Measurements from ENCODE around the gene TPPP2. TPM values are rescaled to one million over a fixed set of nuclear protein-coding genes. Genes with fewer than 3 reads are reported as not detected.
A peak's percentile ranks its signal among the peaks of the same experiment; 100 is the strongest.

TPPP2 gene
- total and polyA plus RNA-seq, 8 donors = 0.62 TPM; not detected in 7

DNA sequence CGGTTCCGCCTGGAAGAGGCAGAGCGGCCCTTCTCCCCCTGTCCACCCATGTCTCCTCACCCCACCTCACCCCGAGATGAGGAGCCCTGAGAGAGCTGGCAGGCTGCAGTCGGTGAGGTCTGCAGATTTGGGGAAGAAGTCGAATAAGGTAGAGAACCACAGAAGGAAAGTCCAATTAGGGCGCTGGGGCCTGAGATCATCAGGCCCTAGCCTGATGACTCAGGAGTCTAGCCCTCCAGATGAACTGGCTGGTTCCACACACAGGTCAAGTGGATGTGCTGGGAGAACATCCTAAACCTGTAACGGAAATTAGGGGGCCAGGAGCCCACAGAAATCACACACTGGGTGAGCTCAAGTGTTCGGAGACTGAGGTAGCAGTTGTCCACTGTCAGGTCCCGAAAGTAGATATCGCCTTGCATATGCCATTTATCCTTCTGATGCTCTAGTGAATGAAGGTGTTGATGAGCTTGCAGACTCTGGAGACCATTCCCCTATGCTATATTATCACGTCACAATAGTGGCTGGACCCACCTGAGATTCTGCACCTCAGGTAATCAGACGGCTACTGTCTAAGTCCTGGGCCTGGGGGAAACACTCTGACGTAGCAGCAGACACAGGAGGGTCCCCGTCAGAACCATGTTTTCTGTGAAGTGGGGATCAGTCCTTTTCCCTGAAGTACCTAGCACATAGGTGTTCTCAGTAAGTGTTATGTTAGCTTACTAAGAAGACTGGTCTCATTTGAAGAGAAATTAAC lies 41.1 kb upstream of the TPPP2 start:
- no peak for TF ChIP-seq POLR2AphosphoS5 (IDR thresholded peaks at IDR 0.05)
- TF ChIP-seq, protein P1, sequence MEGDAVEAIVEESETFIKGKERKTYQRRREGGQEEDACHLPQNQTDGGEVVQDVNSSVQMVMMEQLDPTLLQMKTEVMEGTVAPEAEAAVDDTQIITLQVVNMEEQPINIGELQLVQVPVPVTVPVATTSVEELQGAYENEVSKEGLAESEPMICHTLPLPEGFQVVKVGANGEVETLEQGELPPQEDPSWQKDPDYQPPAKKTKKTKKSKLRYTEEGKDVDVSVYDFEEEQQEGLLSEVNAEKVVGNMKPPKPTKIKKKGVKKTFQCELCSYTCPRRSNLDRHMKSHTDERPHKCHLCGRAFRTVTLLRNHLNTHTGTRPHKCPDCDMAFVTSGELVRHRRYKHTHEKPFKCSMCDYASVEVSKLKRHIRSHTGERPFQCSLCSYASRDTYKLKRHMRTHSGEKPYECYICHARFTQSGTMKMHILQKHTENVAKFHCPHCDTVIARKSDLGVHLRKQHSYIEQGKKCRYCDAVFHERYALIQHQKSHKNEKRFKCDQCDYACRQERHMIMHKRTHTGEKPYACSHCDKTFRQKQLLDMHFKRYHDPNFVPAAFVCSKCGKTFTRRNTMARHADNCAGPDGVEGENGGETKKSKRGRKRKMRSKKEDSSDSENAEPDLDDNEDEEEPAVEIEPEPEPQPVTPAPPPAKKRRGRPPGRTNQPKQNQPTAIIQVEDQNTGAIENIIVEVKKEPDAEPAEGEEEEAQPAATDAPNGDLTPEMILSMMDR (IDR thresholded peaks at IDR 0.05) = no peak
- peaks cover 14 to 24% (median 23%) of the 10 kb centered on the region in 4 donors for H3K36me3 ChIP-seq
- H3K4me3 ChIP-seq = peak overlapping the region; percentile 78 to 98 (median 83)
- no peaks in the 10 kb centered on the region for H3K27me3 ChIP-seq
- H3K4me1 ChIP-seq = peaks cover 16 to 40% (median 31%) of the 10 kb centered on the region in 4 donors
- no peak for DNase-seq
- H3K27ac ChIP-seq = peak overlapping the region; percentile 25 to 85 (median 81)
- H3K9me3 ChIP-seq = no peaks in the 10 kb centered on the region
- 84 to 90% (median 87%) methylated on average over 15 of the region's 15 CpGs for WGBS, 5 donors
- intact Hi-C loops (cut with DNase I; ENCODE audit: low total_unique reads) = no loop called here

DNA sequence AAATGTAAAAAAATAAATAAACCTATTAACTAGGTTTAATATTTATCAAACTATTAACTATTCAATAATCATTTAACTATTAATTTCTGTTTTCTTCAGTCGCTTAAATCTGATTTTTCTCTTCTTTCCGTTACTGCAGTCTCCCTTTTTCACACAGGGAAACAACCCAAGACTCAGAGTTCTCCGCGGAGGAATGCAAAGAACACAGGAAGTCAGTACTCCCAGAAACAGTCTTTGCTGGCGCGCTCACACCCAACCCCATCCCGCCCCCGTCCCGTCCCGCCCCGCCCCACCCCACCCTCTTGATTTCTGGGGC lies 40.6 kb upstream of the TPPP2 start:
- DNase-seq = no peak
- H3K27ac ChIP-seq = peak overlapping the region; percentile 66 to 85 (median 81)
- peak overlapping the region; percentile 78 to 98 (median 83) for H3K4me3 ChIP-seq
- intact Hi-C loops (cut with DNase I; ENCODE audit: low total_unique reads) = no loop called here
- TF ChIP-seq POLR2A (IDR thresholded peaks at IDR 0.05) (no peak), POLR2AphosphoS5 (IDR thresholded peaks at IDR 0.05) (no peak), EP300 (IDR thresholded peaks at IDR 0.05) (no peak)
- TF ChIP-seq, protein P1 (IDR thresholded peaks at IDR 0.05) = no peak
- H3K27me3 ChIP-seq = no peaks in the 10 kb centered on the region
- WGBS, 5 donors = 0 to 1% (median 1%) methylated on average over 11 of the region's 11 CpGs
- peaks cover 16 to 40% (median 31%) of the 10 kb centered on the region in 4 donors for H3K4me1 ChIP-seq
- peaks cover 18 to 30% (median 28%) of the 10 kb centered on the region in 4 donors for H3K36me3 ChIP-seq
- H3K9me3 ChIP-seq = no peaks in the 10 kb centered on the region

DNA sequence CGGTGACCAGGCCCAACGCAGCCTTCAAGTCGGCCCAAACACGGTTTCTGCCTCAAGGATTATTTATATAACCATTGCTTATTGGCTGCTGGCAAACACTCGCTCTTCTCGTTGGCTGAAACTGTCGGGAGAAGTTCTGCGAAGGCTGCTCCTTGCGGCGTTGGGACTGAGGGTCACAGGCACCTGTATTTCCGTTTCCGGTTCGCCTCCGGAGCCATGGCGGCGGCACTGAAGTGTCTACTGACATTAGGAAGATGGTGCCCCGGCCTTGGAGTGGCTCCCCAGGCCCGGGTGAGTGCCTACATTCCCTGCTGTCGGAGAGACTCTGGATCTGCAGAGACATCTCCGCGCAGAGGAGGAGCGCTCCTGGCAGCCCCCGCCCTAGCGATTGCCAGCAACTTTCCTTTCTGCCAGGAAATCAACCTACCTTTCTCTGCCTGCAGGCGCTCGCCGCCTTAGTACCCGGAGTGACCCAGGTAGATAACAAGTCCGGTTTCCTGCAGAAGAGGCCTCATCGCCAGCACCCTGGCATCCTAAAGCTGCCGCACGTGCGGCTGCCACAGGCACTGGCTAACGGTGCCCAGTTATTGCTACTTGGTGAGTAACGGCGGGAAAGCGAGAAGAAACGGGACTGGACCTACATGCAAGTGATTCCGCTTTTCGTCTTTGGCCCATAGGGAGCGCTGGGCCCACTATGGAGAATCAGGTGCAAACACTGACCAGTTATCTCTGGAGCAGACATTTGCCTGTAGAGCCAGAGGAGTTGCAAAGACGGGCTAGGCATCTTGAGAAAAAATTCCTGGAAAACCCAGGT lies 40.0 kb upstream of the TPPP2 start, which contains the start of gene METTL17:
TSS of gene METTL17 (plus strand) at position 194 of the 814 bp plus-strand sequence. CDS start at position 217, 23 bp downstream.
- 0 to 1% (median 0%) methylated on average over 31 to 42 of the region's 42 CpGs for WGBS, 5 donors
- Histone ChIP-seq H3K36me3 (peaks cover 23 to 35% (median 34%) of the 10 kb centered on the region in 4 donors), H3K9me3 (no peaks in the 10 kb centered on the region), H3K27ac (peak within 1 kb of the TSS; percentile 66 to 85 (median 81)), H3K4me3 (peak within 1 kb of the TSS; percentile 78 to 98 (median 83)), H3K27me3 (no peaks in the 10 kb centered on the region), H3K4me1 (peaks cover 16 to 40% (median 31%) of the 10 kb centered on the region in 4 donors)
- TF ChIP-seq POLR2AphosphoS5 (IDR thresholded peaks at IDR 0.05) = peak in 2 of 3 donors; percentile 62 to 79
- TF ChIP-seq, protein P1 (IDR thresholded peaks at IDR 0.05) = no peak
- intact Hi-C loops (cut with DNase I; ENCODE audit: low total_unique reads) = no loop called here
- DNase-seq = peak; percentile 89 to 98

DNA sequence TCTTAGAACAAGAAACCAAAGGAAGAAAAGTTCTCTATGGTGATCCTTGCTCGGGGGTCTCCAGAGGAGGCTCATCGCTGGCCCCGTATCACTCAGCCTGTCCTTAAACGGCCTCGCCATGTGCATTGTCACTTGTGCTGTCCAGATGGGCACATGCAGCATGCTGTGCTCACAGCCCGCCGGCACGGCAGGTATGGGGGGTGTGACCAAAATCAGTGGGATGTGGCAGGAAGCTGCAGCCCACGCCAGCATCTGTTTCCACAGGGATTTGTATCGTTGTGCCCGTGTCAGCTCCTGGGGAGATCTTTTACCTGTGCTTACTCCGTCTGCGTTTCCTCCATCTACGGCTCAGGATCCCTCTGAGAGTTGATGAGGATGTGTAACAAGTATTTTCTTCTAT lies 33.5 kb upstream of the TPPP2 start:
- Histone ChIP-seq H3K27ac (no peak overlapping the region), H3K27me3 (no peaks in the 10 kb centered on the region), H3K4me3 (no peak overlapping the region), H3K9me3 (no peaks in the 10 kb centered on the region), H3K36me3 (peaks cover 43 to 63% (median 61%) of the 10 kb centered on the region in 4 donors), H3K4me1 (peaks cover 4 to 17% (median 9%) of the 10 kb centered on the region in 4 donors)
- no peak for DNase-seq
- intact Hi-C loops (cut with DNase I; ENCODE audit: low total_unique reads) = no loop called here
- WGBS, 5 donors = 81 to 88% (median 82%) methylated on average over 14 of the region's 14 CpGs
- TF ChIP-seq POLR2AphosphoS5 (IDR thresholded peaks at IDR 0.05) (no peak), POLR2A (IDR thresholded peaks at IDR 0.05) (no peak), EP300 (IDR thresholded peaks at IDR 0.05) (no peak)
- TF ChIP-seq, protein P1 (IDR thresholded peaks at IDR 0.05) = no peak
